Astrocyte of the spinal cord (primary cell): Measurements from ENCODE around the gene MRPL20.
A peak's percentile ranks its signal among the peaks of the same experiment; 100 is the strongest.
"Not testable (repeated sequence)": the region's sequence is repeated elsewhere in the genome, so short reads cannot be mapped to it uniquely, and the experiment has no call there.

ENCODE experiments used
- DNase-seq: peaks from one replicate; pipeline ENCODE4 v3.0.0; 2011; ENCODE audit warnings: low read depth, low spot score
- H3K4me3 ChIP-seq: 2 replicates; pipeline ENCODE4 v1.5.1; 2011; ENCODE audit warnings: low read depth, mild to moderate bottlenecking, low read length, moderate library complexity
- CTCF ChIP-seq: IDR thresholded peaks from 2 replicates; pipeline ENCODE4 v1.5.1; 2012; ENCODE audit warnings: low read depth, mild to moderate bottlenecking, low read length, inconsistent platforms
- in situ Hi-C: cut with HindIII; loops from 2 replicates; pipeline ENCODE4 v1.10.0; 2017; ENCODE audit warnings: low sequenced_read_pairs

The MRPL20 gene

GRCh38 chr1:1385931-1386330 lies 21.2 kb downstream of the MRPL20 start:
- no peak for DNase-seq
- H3K4me3 ChIP-seq, result no peak overlapping the region
- in situ Hi-C loops, result no loop called here
- no peak for TF ChIP-seq CTCF

- H3K4me3 ChIP-seq, DNase-seq, in situ Hi-C loops: not testable (repeated sequence)
Measured at GRCh38 chr1:1385339-1385738, 21.8 kb downstream of the MRPL20 start.

- H3K4me3 ChIP-seq, result no peak overlapping the region
- DNase-seq, result no peak
- in situ Hi-C loops, result no loop called here
- TF ChIP-seq CTCF, result no peak
Measured at GRCh38 chr1:1381294-1381693, 25.8 kb downstream of the MRPL20 start.

- no peak for TF ChIP-seq CTCF
- H3K4me3 ChIP-seq, result no peak overlapping the region
- in situ Hi-C loops, result no loop called here
Measured at GRCh38 chr1:1380860-1381259, 26.2 kb downstream of the MRPL20 start.

GRCh38 chr1:1377540-1378205 lies 29.4 kb downstream of the MRPL20 start:
- TF ChIP-seq CTCF, result no peak
- no peak overlapping the region for H3K4me3 ChIP-seq
- DNase-seq, result no peak
- in situ Hi-C loops, result no loop called here

More at GRCh38 chr1:1380860-1381259, 26.2 kb downstream of the MRPL20 start:
- DNase-seq, result no peak

- in situ Hi-C loops, result no loop called here
- no peak for DNase-seq
- TF ChIP-seq CTCF, result no peak
- H3K4me3 ChIP-seq, result no peak overlapping the region
Measured at GRCh38 chr1:1376551-1377226, 30.4 kb downstream of the MRPL20 start.

- in situ Hi-C loops, result no loop called here
- peak within 1 kb of the TSS; percentile 91 for H3K4me3 ChIP-seq
- TF ChIP-seq CTCF, result peak; percentile 39
- peak; percentile 100 for DNase-seq
Measured at GRCh38 chr1:1374929-1375662, 32.0 kb downstream of the MRPL20 start, which contains the start of gene AURKAIP1. TSS of gene AURKAIP1 (minus strand) at chr1:1375207. CDS start at chr1:1374756, 451 bp downstream.
